ENCODE measurements around the gene PIH1D1. TPM values are rescaled to one million over a fixed set of nuclear protein-coding genes. Genes with fewer than 3 reads are reported as not detected.

Gene PIH1D1
- total and polyA plus RNA-seq, 4 experiments from 2014 or later = 87.2 to 186 (median 151) TPM

- ChIA-PET POLR2A (ENCODE audit: partially characterized antibody) (interaction anchor here (0.9 to 2.2 kb wide), 5 partner anchors 9 to 59 kb away, joined by 3 to 10 read pairs (median 4); partner anchors contain the start of genes GFY and PTH2), CTCF (ENCODE audit: partially characterized antibody) (interaction anchor here (1.0 to 1.8 kb wide), 5 partner anchors 9 to 65 kb away, joined by 3 to 6 read pairs (median 5); no protein-coding TSS in a partner anchor)
- peak overlapping the region; percentile 19 to 87 (median 67) for H3K27ac Mint-ChIP-seq
- H3K36me3 Mint-ChIP-seq = no peaks in the 10 kb centered on the region
- H3K4me3 Mint-ChIP-seq = peak overlapping the region in 3 of 8 donors; percentile 20 to 36 (median 21)
- no peak for DNase-seq
- Histone ChIP-seq H3K27ac (ENCODE audit: low read depth, low read length) (no peak overlapping the region), H3K36me3 (ENCODE audit: insufficient read depth, low read length) (no peaks in the 10 kb centered on the region), H3K9me3 (ENCODE audit: control insufficient read depth in 1 of 2, low read length in 2 of 2) (no peaks in the 10 kb centered on the region), H3K27me3 (ENCODE audit: insufficient read depth, low read length) (no peaks in the 10 kb centered on the region), H3K4me3 (ENCODE audit: low read length in 2 of 2) (no peak overlapping the region), H3K4me1 (ENCODE audit: insufficient read depth, low read length) (peaks cover 55% of the 10 kb centered on the region)
- intact Hi-C loops (cut with micrococcal nuclease) = no loop called here
- peaks cover 37 to 62% (median 51%) of the 10 kb centered on the region in 4 donors for H3K4me1 Mint-ChIP-seq
- no peaks in the 10 kb centered on the region for H3K9me3 Mint-ChIP-seq
- H3K27me3 Mint-ChIP-seq = peaks cover 0 to 2% of the 10 kb centered on the region in 2 donors
These were observed 39.8 kb downstream of the PIH1D1 start for GRCh38 chr19:49411681-49412326.

GRCh38 chr19:49409441-49410029 lies 42.1 kb downstream of the PIH1D1 start:
- intact Hi-C loops (cut with micrococcal nuclease) = loop anchor here (2.0 kb wide), 1 partner anchor 19 kb away; no protein-coding TSS in a partner anchor
- peak in 4 of 5 donors; percentile 34 to 46 (median 42) for DNase-seq
- ChIA-PET CTCF (ENCODE audit: partially characterized antibody) (interaction anchor here (0.8 to 1.7 kb wide), 6 partner anchors 14 to 265 kb away, joined by 3 to 7 read pairs (median 3); partner anchors contain the start of gene GFY), POLR2A (ENCODE audit: partially characterized antibody) (interaction anchor here (0.6 to 2.8 kb wide), 15 partner anchors 12 to 149 kb away, joined by 3 to 17 read pairs (median 3); partner anchors contain the start of genes ALDH16A1, CD37, GFY and PTH2)
- no peaks in the 10 kb centered on the region for H3K36me3 ChIP-seq (ENCODE audit: insufficient read depth, low read length)
- no peaks in the 10 kb centered on the region for H3K9me3 ChIP-seq (ENCODE audit: control insufficient read depth in 1 of 2, low read length in 2 of 2)
- Mint-ChIP-seq H3K4me1 (peaks cover 37 to 76% (median 55%) of the 10 kb centered on the region in 4 donors), H3K27me3 (no peaks in the 10 kb centered on the region), H3K4me3 (peak overlapping the region; percentile 60 to 83 (median 68)), H3K27ac (peak overlapping the region; percentile 76 to 96 (median 92)), H3K9me3 (no peaks in the 10 kb centered on the region), H3K36me3 (no peaks in the 10 kb centered on the region)
- H3K4me3 ChIP-seq (ENCODE audit: low read length in 2 of 2) = peak overlapping the region in 1 of 2 donors; percentile 34
- H3K4me1 ChIP-seq (ENCODE audit: insufficient read depth, low read length) = peaks cover 62% of the 10 kb centered on the region
- no peaks in the 10 kb centered on the region for H3K27me3 ChIP-seq (ENCODE audit: insufficient read depth, low read length)
- peak overlapping the region; percentile 34 for H3K27ac ChIP-seq (ENCODE audit: low read depth, low read length)

GRCh38 chr19:49408816-49409440 lies 42.7 kb downstream of the PIH1D1 start:
- peak in 1 of 5 donors; percentile 3 for DNase-seq

GRCh38 chr19:49407482-49408015 lies 44.1 kb downstream of the PIH1D1 start:
- intact Hi-C loops (cut with micrococcal nuclease) = loop anchor here (2.0 kb wide), 1 partner anchor 21 kb away; no protein-coding TSS in a partner anchor
- Mint-ChIP-seq H3K4me3 (peak overlapping the region in 6 of 8 donors; percentile 4 to 72 (median 67)), H3K4me1 (peaks cover 37 to 75% (median 57%) of the 10 kb centered on the region in 4 donors), H3K36me3 (no peaks in the 10 kb centered on the region), H3K27ac (peak overlapping the region in 6 of 7 donors; percentile 8 to 96 (median 78)), H3K27me3 (no peaks in the 10 kb centered on the region), H3K9me3 (peaks cover 0 to 2% (median 0%) of the 10 kb centered on the region in 8 donors)
- peaks cover 67% of the 10 kb centered on the region for H3K4me1 ChIP-seq (ENCODE audit: insufficient read depth, low read length)
- H3K9me3 ChIP-seq (ENCODE audit: control insufficient read depth in 1 of 2, low read length in 2 of 2) = no peaks in the 10 kb centered on the region
- H3K36me3 ChIP-seq (ENCODE audit: insufficient read depth, low read length) = no peaks in the 10 kb centered on the region
- POLR2A ChIA-PET (ENCODE audit: partially characterized antibody) = interaction anchor here (1.6 to 2.8 kb wide), 3 partner anchors 8 to 63 kb away, joined by 4 to 17 read pairs (median 6); no protein-coding TSS in a partner anchor
- CTCF ChIA-PET (ENCODE audit: partially characterized antibody) = interaction anchor here (1.2 to 1.9 kb wide), 2 partner anchors 15 to 18 kb away, joined by 3 to 11 read pairs; no protein-coding TSS in a partner anchor
- DNase-seq = peak in 1 of 5 donors; percentile 7
- no peak overlapping the region for H3K4me3 ChIP-seq (ENCODE audit: low read length in 2 of 2)
- no peak overlapping the region for H3K27ac ChIP-seq (ENCODE audit: low read depth, low read length)
- no peaks in the 10 kb centered on the region for H3K27me3 ChIP-seq (ENCODE audit: insufficient read depth, low read length)

More at GRCh38 chr19:49408816-49409440, 42.7 kb downstream of the PIH1D1 start:
- Histone ChIP-seq H3K4me3 (ENCODE audit: low read length in 2 of 2) (peak overlapping the region; percentile 8 to 34), H3K27me3 (ENCODE audit: insufficient read depth, low read length) (no peaks in the 10 kb centered on the region), H3K27ac (ENCODE audit: low read depth, low read length) (peak overlapping the region; percentile 34), H3K4me1 (ENCODE audit: insufficient read depth, low read length) (peaks cover 67% of the 10 kb centered on the region), H3K9me3 (ENCODE audit: control insufficient read depth in 1 of 2, low read length in 2 of 2) (no peaks in the 10 kb centered on the region), H3K36me3 (ENCODE audit: insufficient read depth, low read length) (no peaks in the 10 kb centered on the region)
- intact Hi-C loops (cut with micrococcal nuclease) = loop anchor here (2.0 kb wide), 1 partner anchor 20 kb away; no protein-coding TSS in a partner anchor
- ChIA-PET POLR2A (ENCODE audit: partially characterized antibody) (interaction anchor here (0.9 to 2.8 kb wide), 11 partner anchors 12 to 89 kb away, joined by 3 to 17 read pairs (median 3); partner anchors contain the start of genes ALDH16A1, CD37 and GFY), CTCF (ENCODE audit: partially characterized antibody) (interaction anchor here (0.8 to 1.7 kb wide), 5 partner anchors 13 to 45 kb away, joined by 3 to 7 read pairs (median 3); partner anchors contain the start of gene GFY)
- H3K36me3 Mint-ChIP-seq = no peaks in the 10 kb centered on the region
- peak overlapping the region; percentile 76 to 96 (median 92) for H3K27ac Mint-ChIP-seq
- H3K27me3 Mint-ChIP-seq = no peaks in the 10 kb centered on the region
- peaks cover 0 to 2% (median 0%) of the 10 kb centered on the region in 8 donors for H3K9me3 Mint-ChIP-seq
- H3K4me1 Mint-ChIP-seq = peaks cover 37 to 77% (median 58%) of the 10 kb centered on the region in 4 donors
- H3K4me3 Mint-ChIP-seq = peak overlapping the region; percentile 60 to 83 (median 68)

GRCh38 chr19:49407079-49407478 lies 44.5 kb downstream of the PIH1D1 start:
- CTCF ChIA-PET (ENCODE audit: partially characterized antibody) = interaction anchor here (1.0 to 1.9 kb wide), 4 partner anchors 12 to 20 kb away, joined by 3 to 11 read pairs (median 4); no protein-coding TSS in a partner anchor
- H3K27ac Mint-ChIP-seq = peak overlapping the region in 2 of 7 donors; percentile 25 to 55
- intact Hi-C loops (cut with micrococcal nuclease) = no loop called here
- H3K36me3 Mint-ChIP-seq = no peaks in the 10 kb centered on the region
- H3K27me3 Mint-ChIP-seq = no peaks in the 10 kb centered on the region
- H3K4me1 Mint-ChIP-seq = peaks cover 34 to 71% (median 53%) of the 10 kb centered on the region in 4 donors
- H3K27me3 ChIP-seq (ENCODE audit: insufficient read depth, low read length) = no peaks in the 10 kb centered on the region
- POLR2A ChIA-PET (ENCODE audit: partially characterized antibody) = interaction anchor here (1.4 to 2.1 kb wide), 3 partner anchors 9 to 63 kb away, joined by 4 to 6 read pairs (median 4); no protein-coding TSS in a partner anchor
- H3K9me3 Mint-ChIP-seq = peaks cover 0 to 2% (median 0%) of the 10 kb centered on the region in 8 donors
- no peaks in the 10 kb centered on the region for H3K36me3 ChIP-seq (ENCODE audit: insufficient read depth, low read length)
- no peak overlapping the region for H3K27ac ChIP-seq (ENCODE audit: low read depth, low read length)
- H3K4me3 Mint-ChIP-seq = peak overlapping the region in 2 of 8 donors; percentile 21 to 69
- H3K4me3 ChIP-seq (ENCODE audit: low read length in 2 of 2) = no peak overlapping the region
- no peaks in the 10 kb centered on the region for H3K9me3 ChIP-seq (ENCODE audit: control insufficient read depth in 1 of 2, low read length in 2 of 2)
- peak in 1 of 5 donors; percentile 23 for DNase-seq
- H3K4me1 ChIP-seq (ENCODE audit: insufficient read depth, low read length) = peaks cover 64% of the 10 kb centered on the region
